Suprapubic skin (tissue), 4 donors: ENCODE measurements around the gene GOLGA6A.

Experiments
- CTCF ChIP-seq, 2 donors: fragments of 200-600 bp in 1 of 2; fragments of 450-650 bp in 1 of 2; sonication (generic) in 1 of 2; IDR thresholded peaks; one replicate each; pipeline ENCODE4 v1.5.1; 2016 to 2019; ENCODE audit warnings: antibody characterized with exemption in 2 of 2, mild to moderate bottlenecking in 1 of 2, moderate library complexity in 1 of 2
- POLR2A ChIP-seq, 2 donors: fragments of 450-650 bp; IDR thresholded peaks; one replicate each; pipeline ENCODE4 v1.6.1; 2017; ENCODE audit warnings: antibody characterized with exemption in 2 of 2, mild to moderate bottlenecking in 2 of 2, moderate library complexity in 2 of 2
- POLR2AphosphoS5 ChIP-seq, 3 donors: sonication (generic); formaldehyde crosslinking; IDR thresholded peaks; one replicate each; pipeline ENCODE4 v1.6.1; 2017; ENCODE audit warnings: antibody characterized with exemption in 3 of 3

GRCh38 chr15:74045636-74046274, 36.6 kb downstream of the GOLGA6A start:
- no peak for TF ChIP-seq CTCF (IDR thresholded peaks at IDR 0.05)
- TF ChIP-seq POLR2A (IDR thresholded peaks at IDR 0.05) = no peak
- TF ChIP-seq POLR2AphosphoS5 (IDR thresholded peaks at IDR 0.05) = no peak
